ENCODE data around the gene NUDT14.

The NUDT14 gene

DNA sequence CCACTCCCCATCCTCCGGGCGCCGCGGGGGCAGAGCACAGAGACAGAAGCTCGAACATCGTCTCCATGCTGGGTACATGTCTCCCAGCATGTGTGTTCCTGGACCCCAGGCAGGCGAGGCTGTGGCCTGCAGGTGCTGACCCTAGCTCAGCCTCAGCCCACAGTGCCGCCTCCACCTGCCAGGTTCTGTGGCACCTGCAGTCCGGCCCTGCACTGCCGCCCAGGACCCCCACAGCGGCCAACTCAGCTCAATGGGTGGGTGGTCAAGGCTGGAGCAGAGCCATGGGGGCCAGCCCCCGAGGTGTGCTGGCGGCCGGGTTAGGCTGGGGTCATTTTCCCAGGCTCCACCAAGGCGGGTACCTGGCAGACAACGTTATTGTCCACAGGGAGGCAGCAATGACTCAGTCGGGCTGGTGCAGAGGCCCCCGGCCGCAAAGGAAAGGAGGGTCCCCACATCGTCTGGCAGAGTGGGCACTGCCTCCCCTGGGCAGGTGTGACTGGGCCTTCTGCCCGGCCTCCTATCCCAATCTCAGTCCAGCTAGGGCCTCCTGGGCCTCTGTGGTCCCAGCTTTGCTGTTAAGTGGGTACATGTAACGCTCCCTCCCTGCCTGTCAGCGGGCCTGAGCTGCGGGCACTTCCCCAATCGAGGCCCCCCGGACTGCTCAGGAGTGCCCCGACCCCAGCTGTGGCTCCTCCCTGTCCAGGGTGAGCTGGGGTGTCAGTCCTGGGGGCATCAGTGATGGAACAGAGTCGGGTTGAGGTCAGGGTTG lies 20.2 kb upstream of the NUDT14 start:
- TF ChIP-seq OSR1 (CRISPR knock-in tag; IDR thresholded peaks at IDR 0.05) (no peak), ZFP30 (CRISPR knock-in tag; IDR thresholded peaks at IDR 0.05) (no peak), ISL1 (CRISPR knock-in tag; IDR thresholded peaks at IDR 0.05) (no peak), TCF4 (CRISPR knock-in tag; IDR thresholded peaks at IDR 0.05; ENCODE audit: borderline replicate concordance) (no peak), ZNF8 (CRISPR knock-in tag; IDR thresholded peaks at IDR 0.05) (no peak)
- ATAC-seq: no peak

DNA sequence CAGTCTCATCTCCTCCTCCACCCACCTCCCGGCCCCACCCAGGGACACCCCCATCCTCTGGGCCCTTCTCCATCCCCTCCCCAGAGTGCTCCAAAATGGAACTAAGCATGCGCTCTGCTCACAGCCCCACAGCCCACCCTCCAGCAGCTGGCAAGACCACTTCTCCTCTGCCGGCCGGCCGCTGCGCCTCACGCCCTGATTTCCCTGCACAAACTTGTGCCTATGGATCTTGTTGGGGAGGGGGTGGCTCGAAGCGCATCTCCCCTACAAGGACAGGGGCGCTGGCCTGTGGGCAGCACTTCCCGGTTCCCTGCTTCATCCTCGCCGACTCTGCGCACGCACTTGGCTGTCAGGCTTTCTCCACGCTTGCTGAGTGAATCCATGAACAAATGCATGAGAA lies 19.5 kb upstream of the NUDT14 start:
- no peak for TF ChIP-seq ARNTL (CRISPR knock-in tag; IDR thresholded peaks at IDR 0.05; ENCODE audit: borderline replicate concordance, low read depth)
- TF ChIP-seq, protein P1, sequence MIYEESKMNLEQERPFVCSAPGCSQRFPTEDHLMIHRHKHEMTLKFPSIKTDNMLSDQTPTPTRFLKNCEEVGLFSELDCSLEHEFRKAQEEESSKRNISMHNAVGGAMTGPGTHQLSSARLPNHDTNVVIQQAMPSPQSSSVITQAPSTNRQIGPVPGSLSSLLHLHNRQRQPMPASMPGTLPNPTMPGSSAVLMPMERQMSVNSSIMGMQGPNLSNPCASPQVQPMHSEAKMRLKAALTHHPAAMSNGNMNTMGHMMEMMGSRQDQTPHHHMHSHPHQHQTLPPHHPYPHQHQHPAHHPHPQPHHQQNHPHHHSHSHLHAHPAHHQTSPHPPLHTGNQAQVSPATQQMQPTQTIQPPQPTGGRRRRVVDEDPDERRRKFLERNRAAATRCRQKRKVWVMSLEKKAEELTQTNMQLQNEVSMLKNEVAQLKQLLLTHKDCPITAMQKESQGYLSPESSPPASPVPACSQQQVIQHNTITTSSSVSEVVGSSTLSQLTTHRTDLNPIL (CRISPR knock-in tag; IDR thresholded peaks at IDR 0.05; ENCODE audit: low read depth): no peak
- TF ChIP-seq PPARA (CRISPR knock-in tag; IDR thresholded peaks at IDR 0.05; ENCODE audit: borderline replicate concordance): no peak
- no peak for TF ChIP-seq BACH2 (CRISPR knock-in tag; IDR thresholded peaks at IDR 0.05; ENCODE audit: borderline replicate concordance)
- no peak for TF ChIP-seq ZFP30 (CRISPR knock-in tag; IDR thresholded peaks at IDR 0.05)
- no peak for TF ChIP-seq RARB (CRISPR knock-in tag; IDR thresholded peaks at IDR 0.05)
- TF ChIP-seq ZNF70 (CRISPR knock-in tag; IDR thresholded peaks at IDR 0.05): no peak
- TF ChIP-seq ZNF565 (CRISPR knock-in tag; conservative IDR thresholded peaks at IDR 0.05; ENCODE audit: low read depth): no peak
- TF ChIP-seq TOX (CRISPR knock-in tag; IDR thresholded peaks at IDR 0.05; ENCODE audit: borderline replicate concordance): no peak
- no peak for TF ChIP-seq ZNF8 (CRISPR knock-in tag; IDR thresholded peaks at IDR 0.05)
- no peak for TF ChIP-seq ZFP3 (CRISPR knock-in tag; IDR thresholded peaks at IDR 0.05)
- TF ChIP-seq ESRRG (CRISPR knock-in tag; IDR thresholded peaks at IDR 0.05): no peak

DNA sequence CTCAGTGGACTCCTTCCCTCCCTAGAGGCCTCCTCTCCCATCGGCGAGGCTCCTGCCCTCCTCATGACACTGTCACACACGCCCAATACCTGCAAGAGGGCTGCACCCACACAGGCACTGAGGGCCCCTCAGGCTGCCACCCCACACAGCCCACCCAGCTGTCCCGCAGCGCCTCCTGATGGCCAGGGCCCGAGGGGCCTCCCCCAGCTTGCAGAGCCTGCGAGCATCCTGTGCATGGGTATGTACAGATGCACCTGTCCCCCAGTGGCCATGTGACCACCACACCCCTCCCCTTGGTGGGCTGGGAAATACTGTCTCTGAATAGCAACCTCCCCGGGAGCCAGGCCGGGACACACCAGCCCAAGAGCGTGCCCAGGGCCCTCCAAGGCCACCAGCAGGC lies 19.0 kb upstream of the NUDT14 start:
- TF ChIP-seq, protein P2, sequence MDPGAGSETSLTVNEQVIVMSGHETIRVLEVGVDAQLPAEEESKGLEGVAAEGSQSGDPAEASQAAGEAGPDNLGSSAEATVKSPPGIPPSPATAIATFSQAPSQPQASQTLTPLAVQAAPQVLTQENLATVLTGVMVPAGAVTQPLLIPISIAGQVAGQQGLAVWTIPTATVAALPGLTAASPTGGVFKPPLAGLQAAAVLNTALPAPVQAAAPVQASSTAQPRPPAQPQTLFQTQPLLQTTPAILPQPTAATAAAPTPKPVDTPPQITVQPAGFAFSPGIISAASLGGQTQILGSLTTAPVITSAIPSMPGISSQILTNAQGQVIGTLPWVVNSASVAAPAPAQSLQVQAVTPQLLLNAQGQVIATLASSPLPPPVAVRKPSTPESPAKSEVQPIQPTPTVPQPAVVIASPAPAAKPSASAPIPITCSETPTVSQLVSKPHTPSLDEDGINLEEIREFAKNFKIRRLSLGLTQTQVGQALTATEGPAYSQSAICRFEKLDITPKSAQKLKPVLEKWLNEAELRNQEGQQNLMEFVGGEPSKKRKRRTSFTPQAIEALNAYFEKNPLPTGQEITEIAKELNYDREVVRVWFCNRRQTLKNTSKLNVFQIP (CRISPR knock-in tag; IDR thresholded peaks at IDR 0.05; ENCODE audit: borderline replicate concordance, low read depth): no peak
- TF ChIP-seq PPARA (CRISPR knock-in tag; IDR thresholded peaks at IDR 0.05; ENCODE audit: borderline replicate concordance) (no peak), ZNF565 (CRISPR knock-in tag; conservative IDR thresholded peaks at IDR 0.05; ENCODE audit: low read depth) (no peak), RARB (CRISPR knock-in tag; IDR thresholded peaks at IDR 0.05) (no peak), TOX (CRISPR knock-in tag; IDR thresholded peaks at IDR 0.05; ENCODE audit: borderline replicate concordance) (no peak), ISL1 (CRISPR knock-in tag; IDR thresholded peaks at IDR 0.05) (no peak), ZNF70 (CRISPR knock-in tag; IDR thresholded peaks at IDR 0.05) (no peak), ZFP3 (CRISPR knock-in tag; IDR thresholded peaks at IDR 0.05) (no peak), ZNF8 (CRISPR knock-in tag; IDR thresholded peaks at IDR 0.05) (no peak), ARNTL (CRISPR knock-in tag; IDR thresholded peaks at IDR 0.05; ENCODE audit: borderline replicate concordance, low read depth) (no peak), ZFP30 (CRISPR knock-in tag; IDR thresholded peaks at IDR 0.05) (no peak), CSDC2 (CRISPR knock-in tag; IDR thresholded peaks at IDR 0.05) (no peak), SNAI2 (CRISPR knock-in tag; IDR thresholded peaks at IDR 0.05) (no peak), OSR1 (CRISPR knock-in tag; IDR thresholded peaks at IDR 0.05) (no peak), TCF4 (CRISPR knock-in tag; IDR thresholded peaks at IDR 0.05; ENCODE audit: borderline replicate concordance) (no peak), ZC3H10 (CRISPR knock-in tag; IDR thresholded peaks at IDR 0.05) (no peak), BACH2 (CRISPR knock-in tag; IDR thresholded peaks at IDR 0.05; ENCODE audit: borderline replicate concordance) (no peak)
- TF ChIP-seq, protein P3, sequence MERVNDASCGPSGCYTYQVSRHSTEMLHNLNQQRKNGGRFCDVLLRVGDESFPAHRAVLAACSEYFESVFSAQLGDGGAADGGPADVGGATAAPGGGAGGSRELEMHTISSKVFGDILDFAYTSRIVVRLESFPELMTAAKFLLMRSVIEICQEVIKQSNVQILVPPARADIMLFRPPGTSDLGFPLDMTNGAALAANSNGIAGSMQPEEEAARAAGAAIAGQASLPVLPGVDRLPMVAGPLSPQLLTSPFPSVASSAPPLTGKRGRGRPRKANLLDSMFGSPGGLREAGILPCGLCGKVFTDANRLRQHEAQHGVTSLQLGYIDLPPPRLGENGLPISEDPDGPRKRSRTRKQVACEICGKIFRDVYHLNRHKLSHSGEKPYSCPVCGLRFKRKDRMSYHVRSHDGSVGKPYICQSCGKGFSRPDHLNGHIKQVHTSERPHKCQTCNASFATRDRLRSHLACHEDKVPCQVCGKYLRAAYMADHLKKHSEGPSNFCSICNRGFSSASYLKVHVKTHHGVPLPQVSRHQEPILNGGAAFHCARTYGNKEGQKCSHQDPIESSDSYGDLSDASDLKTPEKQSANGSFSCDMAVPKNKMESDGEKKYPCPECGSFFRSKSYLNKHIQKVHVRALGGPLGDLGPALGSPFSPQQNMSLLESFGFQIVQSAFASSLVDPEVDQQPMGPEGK (CRISPR knock-in tag; IDR thresholded peaks at IDR 0.05; ENCODE audit: borderline replicate concordance): no peak
- TF ChIP-seq, protein P1 (CRISPR knock-in tag; IDR thresholded peaks at IDR 0.05; ENCODE audit: low read depth): no peak
- ATAC-seq: no peak

More for the DNA sequence above, 19.5 kb upstream of the NUDT14 start:
- no peak for ATAC-seq

DNA sequence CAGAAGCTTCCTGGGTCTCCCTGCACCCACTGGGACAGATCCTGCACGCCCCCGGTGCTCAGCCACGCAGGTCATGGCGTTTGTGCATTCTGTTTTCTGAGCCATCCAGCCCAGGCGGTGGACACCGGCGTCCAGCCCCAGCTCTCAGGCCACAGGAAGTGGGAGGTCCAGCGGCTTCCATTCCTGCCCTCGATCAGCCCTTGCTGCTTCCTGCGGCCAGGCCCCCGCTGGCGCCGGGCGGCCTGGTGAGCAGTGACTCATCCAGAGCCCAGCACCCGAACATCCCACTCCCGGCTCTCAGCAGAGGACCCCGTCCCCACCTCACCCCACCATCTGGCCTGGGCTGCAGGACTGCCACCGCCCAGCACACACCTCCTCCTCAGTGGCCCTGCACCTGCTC lies 18.0 kb upstream of the NUDT14 start:
- TF ChIP-seq PPARA (CRISPR knock-in tag; IDR thresholded peaks at IDR 0.05; ENCODE audit: borderline replicate concordance) (no peak), BACH2 (CRISPR knock-in tag; IDR thresholded peaks at IDR 0.05; ENCODE audit: borderline replicate concordance) (no peak), ZFP3 (CRISPR knock-in tag; IDR thresholded peaks at IDR 0.05) (no peak), SNAI2 (CRISPR knock-in tag; IDR thresholded peaks at IDR 0.05) (no peak), GLIS3 (CRISPR knock-in tag; IDR thresholded peaks at IDR 0.05) (no peak), ARNTL (CRISPR knock-in tag; IDR thresholded peaks at IDR 0.05; ENCODE audit: borderline replicate concordance, low read depth) (no peak), ZNF8 (CRISPR knock-in tag; IDR thresholded peaks at IDR 0.05) (no peak)
- TF ChIP-seq, protein P3 (CRISPR knock-in tag; IDR thresholded peaks at IDR 0.05; ENCODE audit: borderline replicate concordance): no peak
- TF ChIP-seq, protein P1 (CRISPR knock-in tag; IDR thresholded peaks at IDR 0.05; ENCODE audit: low read depth): no peak
- no peak for ATAC-seq
